Activated T-cell treated with anti-CD3 and anti-CD28 coated beads, Interleukin-2, amount 50 U/mL, for 48 hours (primary cell): ENCODE measurements around the gene ALOX15B.
"Not testable (repeated sequence)": the region's sequence is repeated elsewhere in the genome, so short reads cannot be mapped to it uniquely, and the experiment has no call there.

ENCODE experiments used
- DNase-seq, 2 experiments: peaks; one replicate each; pipeline ENCODE4 v3.0.0-alpha.2; 2020

ALOX15B gene

GRCh38 chr17:8063761-8064534 lies 25.1 kb downstream of the ALOX15B start:
- DNase-seq: no peak

- DNase-seq: no peak
Measured at GRCh38 chr17:8064561-8065019, 25.7 kb downstream of the ALOX15B start.

- no peak for DNase-seq
Measured at GRCh38 chr17:8066841-8067775, 28.2 kb downstream of the ALOX15B start.

GRCh38 chr17:8067806-8068205 lies 28.9 kb downstream of the ALOX15B start:
- no peak for DNase-seq

- no peak for DNase-seq
Measured at GRCh38 chr17:8068736-8069586, 30.1 kb downstream of the ALOX15B start.

- no peak for DNase-seq
Measured at GRCh38 chr17:8069587-8069860, 30.7 kb downstream of the ALOX15B start.

- DNase-seq: no peak
Measured at GRCh38 chr17:8071496-8071895, 32.6 kb downstream of the ALOX15B start.

GRCh38 chr17:8072341-8072728 lies 33.5 kb downstream of the ALOX15B start:
- DNase-seq: peak in 1 of 2 experiments; percentile 27

- DNase-seq: peak; percentile 47
Measured at GRCh38 chr17:8072729-8073461, 34.0 kb downstream of the ALOX15B start.

- DNase-seq: peak; percentile 87 to 91
Measured at GRCh38 chr17:8073627-8074484, 35.0 kb downstream of the ALOX15B start.

- DNase-seq: no peak
Measured at GRCh38 chr17:8074554-8074953, 35.7 kb downstream of the ALOX15B start.

- DNase-seq: no peak
Measured at GRCh38 chr17:8075081-8075480, 36.2 kb downstream of the ALOX15B start.

- DNase-seq: no peak
Measured at GRCh38 chr17:8075574-8076342, 36.9 kb downstream of the ALOX15B start.

- no peak for DNase-seq
Measured at GRCh38 chr17:8076502-8077266, 37.8 kb downstream of the ALOX15B start.

GRCh38 chr17:8077939-8078338 lies 39.1 kb downstream of the ALOX15B start:
- not testable (repeated sequence) for DNase-seq

- DNase-seq: peak; percentile 90 to 91
Measured at GRCh38 chr17:8079291-8080207, 40.7 kb downstream of the ALOX15B start.

GRCh38 chr17:8080208-8080798 lies 41.4 kb downstream of the ALOX15B start:
- no peak for DNase-seq

- DNase-seq: no peak
Measured at GRCh38 chr17:8080799-8081219, 42.0 kb downstream of the ALOX15B start.
